ENCODE results near the gene SLC25A3.
"Not testable (repeated sequence)": the region's sequence is repeated elsewhere in the genome, so short reads cannot be mapped to it uniquely, and the experiment has no call there.

The SLC25A3 gene

GRCh38 chr12:98595243-98595988 lies 1.9 kb downstream of the SLC25A3 start:
- no peak for DNase-seq

GRCh38 chr12:98597313-98597712 lies 3.8 kb downstream of the SLC25A3 start:
- DNase-seq: not testable (repeated sequence)

- DNase-seq: no peak
These were observed 8.4 kb downstream of the SLC25A3 start for GRCh38 chr12:98601924-98602323.

GRCh38 chr12:98606359-98606988 lies 13.0 kb downstream of the SLC25A3 start:
- DNase-seq: no peak

GRCh38 chr12:98610596-98610995 lies 17.1 kb downstream of the SLC25A3 start:
- DNase-seq: no peak

GRCh38 chr12:98612696-98613334 lies 19.3 kb downstream of the SLC25A3 start:
- DNase-seq: peak; percentile 25

GRCh38 chr12:98618952-98619351 lies 25.5 kb downstream of the SLC25A3 start:
- DNase-seq: no peak

GRCh38 chr12:98635657-98636323 lies 42.3 kb downstream of the SLC25A3 start:
- DNase-seq: no peak

- no peak for DNase-seq
These were observed 43.6 kb downstream of the SLC25A3 start for GRCh38 chr12:98637068-98637467.

- no peak for DNase-seq
These were observed 44.5 kb downstream of the SLC25A3 start for GRCh38 chr12:98638009-98638408.

GRCh38 chr12:98639491-98639890 lies 46.0 kb downstream of the SLC25A3 start:
- DNase-seq: no peak

- DNase-seq: not testable (repeated sequence)
These were observed 49.3 kb downstream of the SLC25A3 start for GRCh38 chr12:98642801-98643200.

GRCh38 chr12:98644433-98644711 lies 50.9 kb downstream of the SLC25A3 start:
- no peak for DNase-seq

- peak; percentile 98 for DNase-seq
These were observed 51.5 kb downstream of the SLC25A3 start, which contains the start of the genes APAF1 and IKBIP for GRCh38 chr12:98644712-98645571. Gene APAF1, plus strand, starts transcription at chr12:98645290. Its CDS starts 3,070 bp downstream, at chr12:98648360. Gene IKBIP, minus strand, starts transcription at chr12:98644788. Its CDS starts 87 bp downstream, at chr12:98644701.

- DNase-seq: peak; percentile 13
These were observed 52.1 kb downstream of the SLC25A3 start for GRCh38 chr12:98645572-98646067.

GRCh38 chr12:98646294-98647090 lies 53.0 kb downstream of the SLC25A3 start:
- no peak for DNase-seq

- no peak for DNase-seq
These were observed 57.8 kb downstream of the SLC25A3 start for GRCh38 chr12:98651328-98651727.

- DNase-seq: peak; percentile 60
These were observed 60.5 kb downstream of the SLC25A3 start for GRCh38 chr12:98653866-98654493.
